Stimulated activated naive CD8-positive, alpha-beta T cell treated with anti-CD3 and anti-CD28 coated beads, Interleukin-15, amount 100 ng/mL, for 72 hours (primary cell): ENCODE data around the gene SPTSSA.
"Not testable (repeated sequence)": the region's sequence is repeated elsewhere in the genome, so short reads cannot be mapped to it uniquely, and the experiment has no call there.

Experiments
- ATAC-seq: fragments of 150-1000 bp; cut with Tn5 transposase; 2 replicates; pipeline ENCODE4 v1.10.0; 2021; ENCODE audit warnings: mild to moderate bottlenecking, moderate library complexity
- DNase-seq, 2 donors: peaks; one replicate each; pipeline ENCODE4 v3.0.0; 2021 to 2022
- H3K27ac Mint-ChIP-seq, 2 donors: one replicate each; pipeline ENCODE4 v1.8.0; 2022; ENCODE audit warnings: mild to moderate bottlenecking in 2 of 2, mixed read lengths in 2 of 2, moderate library complexity in 2 of 2
- H3K27me3 Mint-ChIP-seq: one replicate; pipeline ENCODE4 v1.8.0; 2022; ENCODE audit warnings: mixed read lengths
- H3K4me1 Mint-ChIP-seq: one replicate; pipeline ENCODE4 v1.8.0; 2022; ENCODE audit warnings: mild to moderate bottlenecking, mixed read lengths
- H3K4me3 Mint-ChIP-seq, 2 donors: one replicate each; pipeline ENCODE4 v1.8.0; 2022; ENCODE audit warnings: mild to moderate bottlenecking in 2 of 2, mixed read lengths in 2 of 2, moderate library complexity in 1 of 2
- H3K9me3 Mint-ChIP-seq, 2 donors: one replicate each; pipeline ENCODE4 v1.8.0; 2022; ENCODE audit warnings: mixed read lengths in 2 of 2

SPTSSA gene

GRCh38 chr14:34450958-34451357 lies 11.1 kb downstream of the SPTSSA start:
- Mint-ChIP-seq H3K9me3 (no peaks in the 10 kb centered on the region), H3K4me3 (no peak overlapping the region), H3K27me3 (no peaks in the 10 kb centered on the region), H3K4me1 (no peaks in the 10 kb centered on the region), H3K27ac (no peak overlapping the region)
- ATAC-seq (no peak), DNase-seq (no peak)

GRCh38 chr14:34450542-34450915 lies 11.5 kb downstream of the SPTSSA start:
- H3K27ac Mint-ChIP-seq = no peak overlapping the region
- ATAC-seq (no peak), DNase-seq (no peak)

GRCh38 chr14:34449819-34450541 lies 12.1 kb downstream of the SPTSSA start:
- Mint-ChIP-seq H3K4me3 (no peak overlapping the region), H3K27me3 (no peaks in the 10 kb centered on the region), H3K9me3 (no peaks in the 10 kb centered on the region), H3K4me1 (no peaks in the 10 kb centered on the region), H3K27ac (no peak overlapping the region)
- DNase-seq (no peak), ATAC-seq (no peak)

More at GRCh38 chr14:34450542-34450915, 11.5 kb downstream of the SPTSSA start:
- no peaks in the 10 kb centered on the region for H3K4me1 Mint-ChIP-seq
- H3K27me3 Mint-ChIP-seq = no peaks in the 10 kb centered on the region
- H3K9me3 Mint-ChIP-seq = no peaks in the 10 kb centered on the region
- no peak overlapping the region for H3K4me3 Mint-ChIP-seq

- no peak for ATAC-seq
- H3K9me3 Mint-ChIP-seq = no peaks in the 10 kb centered on the region
Observed at GRCh38 chr14:34439090-34439489, 22.9 kb downstream of the SPTSSA start.

GRCh38 chr14:34438438-34438837 lies 23.6 kb downstream of the SPTSSA start:
- no peak overlapping the region for H3K27ac Mint-ChIP-seq
- no peak for DNase-seq
- ATAC-seq = no peak
- H3K9me3 Mint-ChIP-seq = no peaks in the 10 kb centered on the region
- H3K4me1 Mint-ChIP-seq = no peaks in the 10 kb centered on the region
- H3K4me3 Mint-ChIP-seq = no peak overlapping the region
- no peaks in the 10 kb centered on the region for H3K27me3 Mint-ChIP-seq

More at GRCh38 chr14:34439090-34439489, 22.9 kb downstream of the SPTSSA start:
- Mint-ChIP-seq H3K4me1 (no peaks in the 10 kb centered on the region), H3K27me3 (no peaks in the 10 kb centered on the region), H3K27ac (no peak overlapping the region), H3K4me3 (no peak overlapping the region)
- DNase-seq = no peak

- no peaks in the 10 kb centered on the region for H3K27me3 Mint-ChIP-seq
- H3K4me1 Mint-ChIP-seq = no peaks in the 10 kb centered on the region
- no peaks in the 10 kb centered on the region for H3K9me3 Mint-ChIP-seq
- DNase-seq (no peak), ATAC-seq (no peak)
- peak overlapping the region in 1 of 2 donors; percentile 36 for H3K27ac Mint-ChIP-seq
- H3K4me3 Mint-ChIP-seq = no peak overlapping the region
Observed at GRCh38 chr14:34437729-34438080, 24.3 kb downstream of the SPTSSA start.

- ATAC-seq (no peak), DNase-seq (no peak)
- Mint-ChIP-seq H3K27me3 (no peaks in the 10 kb centered on the region), H3K9me3 (no peaks in the 10 kb centered on the region), H3K4me3 (no peak overlapping the region), H3K4me1 (no peaks in the 10 kb centered on the region), H3K27ac (no peak overlapping the region)
Observed at GRCh38 chr14:34436960-34437728, 24.9 kb downstream of the SPTSSA start.

GRCh38 chr14:34436118-34436905 lies 25.7 kb downstream of the SPTSSA start:
- Mint-ChIP-seq H3K4me1 (no peaks in the 10 kb centered on the region), H3K9me3 (no peaks in the 10 kb centered on the region), H3K27me3 (no peaks in the 10 kb centered on the region), H3K4me3 (no peak overlapping the region), H3K27ac (no peak overlapping the region)
- DNase-seq (no peak), ATAC-seq (no peak)

GRCh38 chr14:34433957-34434356 lies 28.1 kb downstream of the SPTSSA start:
- DNase-seq (no peak), ATAC-seq (no peak)
- Mint-ChIP-seq H3K9me3 (no peaks in the 10 kb centered on the region), H3K27ac (no peak overlapping the region), H3K27me3 (no peaks in the 10 kb centered on the region), H3K4me1 (no peaks in the 10 kb centered on the region), H3K4me3 (no peak overlapping the region)

- not testable (repeated sequence) for H3K9me3 Mint-ChIP-seq, ATAC-seq, H3K4me1 Mint-ChIP-seq, H3K27ac Mint-ChIP-seq, H3K4me3 Mint-ChIP-seq, H3K27me3 Mint-ChIP-seq, DNase-seq
Observed at GRCh38 chr14:34428102-34428466, 34.0 kb downstream of the SPTSSA start.

- Mint-ChIP-seq H3K27ac (no peak overlapping the region), H3K9me3 (peaks cover 0 to 3% of the 10 kb centered on the region in 2 donors), H3K27me3 (no peaks in the 10 kb centered on the region), H3K4me3 (no peak overlapping the region), H3K4me1 (no peaks in the 10 kb centered on the region)
- no peak for ATAC-seq
- DNase-seq = no peak
Observed at GRCh38 chr14:34426313-34427295, 35.4 kb downstream of the SPTSSA start.

GRCh38 chr14:34425095-34425851 lies 36.8 kb downstream of the SPTSSA start:
- ATAC-seq = no peak
- H3K4me1 Mint-ChIP-seq = no peaks in the 10 kb centered on the region
- peaks cover 0 to 15% of the 10 kb centered on the region in 2 donors for H3K9me3 Mint-ChIP-seq
- H3K4me3 Mint-ChIP-seq = no peak overlapping the region
- no peak for DNase-seq
- no peaks in the 10 kb centered on the region for H3K27me3 Mint-ChIP-seq
- no peak overlapping the region for H3K27ac Mint-ChIP-seq

- ATAC-seq (no peak), DNase-seq (no peak)
- no peaks in the 10 kb centered on the region for H3K27me3 Mint-ChIP-seq
- no peaks in the 10 kb centered on the region for H3K4me1 Mint-ChIP-seq
- H3K4me3 Mint-ChIP-seq = no peak overlapping the region
- peaks cover 0 to 15% of the 10 kb centered on the region in 2 donors for H3K9me3 Mint-ChIP-seq
- no peak overlapping the region for H3K27ac Mint-ChIP-seq
Observed at GRCh38 chr14:34424488-34424887, 37.6 kb downstream of the SPTSSA start.

GRCh38 chr14:34423445-34423844 lies 38.6 kb downstream of the SPTSSA start:
- peaks cover 0 to 15% of the 10 kb centered on the region in 2 donors for H3K9me3 Mint-ChIP-seq
- no peak overlapping the region for H3K4me3 Mint-ChIP-seq
- no peaks in the 10 kb centered on the region for H3K27me3 Mint-ChIP-seq
- DNase-seq (no peak), ATAC-seq (no peak)
- H3K4me1 Mint-ChIP-seq = no peaks in the 10 kb centered on the region
- H3K27ac Mint-ChIP-seq = no peak overlapping the region
